Measurements from ENCODE around the gene MAP3K15.

The MAP3K15 gene

GRCh38 chrX:19361701-19362100 lies 153.6 kb downstream of the MAP3K15 start:
- Histone ChIP-seq H3K9me2 (ENCODE audit: low read depth, low read length) (no peaks in the 10 kb centered on the region), H3K36me3 (ENCODE audit: insufficient read depth, low read length) (peaks cover 68% of the 10 kb centered on the region), H3K27me3 (ENCODE audit: insufficient read depth, low read length) (no peaks in the 10 kb centered on the region), H3K9me3 (ENCODE audit: low read length) (no peaks in the 10 kb centered on the region), H3F3A (ENCODE audit: insufficient read depth, low read length) (no peaks in the 10 kb centered on the region), H3K27ac (ENCODE audit: low read depth, low read length, poor library complexity, severe bottlenecking) (no peak overlapping the region), H3K79me2 (ENCODE audit: insufficient read depth, low read length) (no peaks in the 10 kb centered on the region), H3K4me1 (ENCODE audit: insufficient read depth, low read length, severe bottlenecking) (no peaks in the 10 kb centered on the region), H3K4me3 (ENCODE audit: low read depth, low read length, poor library complexity, severe bottlenecking) (no peak overlapping the region), H2AFZ (ENCODE audit: low read length) (no peak overlapping the region), H4K20me1 (ENCODE audit: insufficient read depth, low read length) (no peaks in the 10 kb centered on the region), H3K9ac (ENCODE audit: low read length) (no peak overlapping the region), H3K4me2 (ENCODE audit: low read length) (no peak overlapping the region)
- TF ChIP-seq EZH2 (IDR thresholded peaks at IDR 0.05; ENCODE audit: borderline replicate concordance, low read length) = no peak
- TF ChIP-seq, protein P1, sequence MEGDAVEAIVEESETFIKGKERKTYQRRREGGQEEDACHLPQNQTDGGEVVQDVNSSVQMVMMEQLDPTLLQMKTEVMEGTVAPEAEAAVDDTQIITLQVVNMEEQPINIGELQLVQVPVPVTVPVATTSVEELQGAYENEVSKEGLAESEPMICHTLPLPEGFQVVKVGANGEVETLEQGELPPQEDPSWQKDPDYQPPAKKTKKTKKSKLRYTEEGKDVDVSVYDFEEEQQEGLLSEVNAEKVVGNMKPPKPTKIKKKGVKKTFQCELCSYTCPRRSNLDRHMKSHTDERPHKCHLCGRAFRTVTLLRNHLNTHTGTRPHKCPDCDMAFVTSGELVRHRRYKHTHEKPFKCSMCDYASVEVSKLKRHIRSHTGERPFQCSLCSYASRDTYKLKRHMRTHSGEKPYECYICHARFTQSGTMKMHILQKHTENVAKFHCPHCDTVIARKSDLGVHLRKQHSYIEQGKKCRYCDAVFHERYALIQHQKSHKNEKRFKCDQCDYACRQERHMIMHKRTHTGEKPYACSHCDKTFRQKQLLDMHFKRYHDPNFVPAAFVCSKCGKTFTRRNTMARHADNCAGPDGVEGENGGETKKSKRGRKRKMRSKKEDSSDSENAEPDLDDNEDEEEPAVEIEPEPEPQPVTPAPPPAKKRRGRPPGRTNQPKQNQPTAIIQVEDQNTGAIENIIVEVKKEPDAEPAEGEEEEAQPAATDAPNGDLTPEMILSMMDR (IDR thresholded peaks at IDR 0.05; ENCODE audit: low read length) = no peak

GRCh38 chrX:19360903-19361302 lies 154.4 kb downstream of the MAP3K15 start:
- Histone ChIP-seq H3K4me1 (ENCODE audit: insufficient read depth, low read length, severe bottlenecking) (no peaks in the 10 kb centered on the region), H3K4me2 (ENCODE audit: low read length) (no peak overlapping the region), H3K4me3 (ENCODE audit: low read depth, low read length, poor library complexity, severe bottlenecking) (no peak overlapping the region), H3F3A (ENCODE audit: insufficient read depth, low read length) (no peaks in the 10 kb centered on the region), H3K27me3 (ENCODE audit: insufficient read depth, low read length) (no peaks in the 10 kb centered on the region), H3K79me2 (ENCODE audit: insufficient read depth, low read length) (no peaks in the 10 kb centered on the region), H3K36me3 (ENCODE audit: insufficient read depth, low read length) (peaks cover 76% of the 10 kb centered on the region), H3K9me2 (ENCODE audit: low read depth, low read length) (no peaks in the 10 kb centered on the region), H2AFZ (ENCODE audit: low read length) (no peak overlapping the region), H3K9ac (ENCODE audit: low read length) (no peak overlapping the region), H4K20me1 (ENCODE audit: insufficient read depth, low read length) (no peaks in the 10 kb centered on the region), H3K27ac (ENCODE audit: low read depth, low read length, poor library complexity, severe bottlenecking) (no peak overlapping the region), H3K9me3 (ENCODE audit: low read length) (no peaks in the 10 kb centered on the region)
- no peak for TF ChIP-seq EZH2 (IDR thresholded peaks at IDR 0.05; ENCODE audit: borderline replicate concordance, low read length)
- TF ChIP-seq, protein P1 (IDR thresholded peaks at IDR 0.05; ENCODE audit: low read length) = no peak

- H3K9me3 ChIP-seq (ENCODE audit: low read length) = no peaks in the 10 kb centered on the region
- H4K20me1 ChIP-seq (ENCODE audit: insufficient read depth, low read length) = no peaks in the 10 kb centered on the region
- no peaks in the 10 kb centered on the region for H3K4me1 ChIP-seq (ENCODE audit: insufficient read depth, low read length, severe bottlenecking)
- no peak overlapping the region for H2AFZ ChIP-seq (ENCODE audit: low read length)
- no peaks in the 10 kb centered on the region for H3K27me3 ChIP-seq (ENCODE audit: insufficient read depth, low read length)
- no peaks in the 10 kb centered on the region for H3F3A ChIP-seq (ENCODE audit: insufficient read depth, low read length)
- no peak overlapping the region for H3K27ac ChIP-seq (ENCODE audit: low read depth, low read length, poor library complexity, severe bottlenecking)
- H3K36me3 ChIP-seq (ENCODE audit: insufficient read depth, low read length) = peaks cover 89% of the 10 kb centered on the region
- no peaks in the 10 kb centered on the region for H3K9me2 ChIP-seq (ENCODE audit: low read depth, low read length)
- TF ChIP-seq, protein P1 (IDR thresholded peaks at IDR 0.05; ENCODE audit: low read length) = no peak
- no peak for TF ChIP-seq EZH2 (IDR thresholded peaks at IDR 0.05; ENCODE audit: borderline replicate concordance, low read length)
- no peak overlapping the region for H3K9ac ChIP-seq (ENCODE audit: low read length)
- H3K4me3 ChIP-seq (ENCODE audit: low read depth, low read length, poor library complexity, severe bottlenecking) = no peak overlapping the region
- H3K4me2 ChIP-seq (ENCODE audit: low read length) = no peak overlapping the region
- H3K79me2 ChIP-seq (ENCODE audit: insufficient read depth, low read length) = no peaks in the 10 kb centered on the region
Measured at GRCh38 chrX:19358521-19358920, 156.8 kb downstream of the MAP3K15 start.

All from OCI-LY1 (cell line).